ENCODE measurements around the gene MCUB.
"Not testable (repeated sequence)": the region's sequence is repeated elsewhere in the genome, so short reads cannot be mapped to it uniquely, and the experiment has no call there.

DNA sequence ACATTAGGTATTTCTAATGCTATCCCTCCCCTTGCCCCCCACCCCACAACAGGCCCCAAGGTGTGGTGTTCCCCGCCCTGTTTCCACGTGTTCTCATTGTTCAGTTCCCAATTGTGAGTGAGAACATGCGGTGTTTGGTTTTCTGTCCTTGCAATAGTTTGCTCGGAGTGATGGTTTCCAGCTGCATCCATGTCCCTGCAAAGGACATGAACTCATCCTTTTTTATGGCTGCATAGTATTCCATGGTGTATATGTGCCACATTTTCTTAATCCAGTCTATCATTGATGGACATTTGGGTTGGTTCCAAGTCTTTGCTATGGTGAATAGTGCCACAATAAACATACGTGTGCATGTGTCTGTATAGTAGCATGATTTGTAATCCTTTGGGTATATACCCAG lies 20.0 kb downstream of the MCUB start:
- TF ChIP-seq, protein P1, sequence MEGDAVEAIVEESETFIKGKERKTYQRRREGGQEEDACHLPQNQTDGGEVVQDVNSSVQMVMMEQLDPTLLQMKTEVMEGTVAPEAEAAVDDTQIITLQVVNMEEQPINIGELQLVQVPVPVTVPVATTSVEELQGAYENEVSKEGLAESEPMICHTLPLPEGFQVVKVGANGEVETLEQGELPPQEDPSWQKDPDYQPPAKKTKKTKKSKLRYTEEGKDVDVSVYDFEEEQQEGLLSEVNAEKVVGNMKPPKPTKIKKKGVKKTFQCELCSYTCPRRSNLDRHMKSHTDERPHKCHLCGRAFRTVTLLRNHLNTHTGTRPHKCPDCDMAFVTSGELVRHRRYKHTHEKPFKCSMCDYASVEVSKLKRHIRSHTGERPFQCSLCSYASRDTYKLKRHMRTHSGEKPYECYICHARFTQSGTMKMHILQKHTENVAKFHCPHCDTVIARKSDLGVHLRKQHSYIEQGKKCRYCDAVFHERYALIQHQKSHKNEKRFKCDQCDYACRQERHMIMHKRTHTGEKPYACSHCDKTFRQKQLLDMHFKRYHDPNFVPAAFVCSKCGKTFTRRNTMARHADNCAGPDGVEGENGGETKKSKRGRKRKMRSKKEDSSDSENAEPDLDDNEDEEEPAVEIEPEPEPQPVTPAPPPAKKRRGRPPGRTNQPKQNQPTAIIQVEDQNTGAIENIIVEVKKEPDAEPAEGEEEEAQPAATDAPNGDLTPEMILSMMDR (IDR thresholded peaks at IDR 0.05; ENCODE audit: extremely low read depth in 1 of 2, insufficient read depth in 1 of 2, low read depth in 1 of 2, low read length in 2 of 2), result not testable (repeated sequence)
- TF ChIP-seq POLR2AphosphoS5 (IDR thresholded peaks at IDR 0.05; ENCODE audit: insufficient read depth, low read depth, low read length); MYC (IDR thresholded peaks at IDR 0.05; ENCODE audit: low read depth, low read length); MAX (IDR thresholded peaks at IDR 0.05; ENCODE audit: insufficient read depth, insufficient read length); FOS (IDR thresholded peaks at IDR 0.05; ENCODE audit: borderline replicate concordance, insufficient read depth, low read length); POLR2A (IDR thresholded peaks at IDR 0.05; ENCODE audit: low read depth, low read length): not testable (repeated sequence)

Data from endothelial cell of umbilical vein (primary cell).